Adrenal gland (tissue), 12 donors: Measurements from ENCODE around the gene DLG5. TPM values are rescaled to one million over a fixed set of nuclear protein-coding genes. Genes with fewer than 3 reads are reported as not detected.

Experiments used
- DNase-seq, 7 donors: peaks; one replicate each; pipeline ENCODE4 v3.0.0-alpha.2; 2019 to 2020
- H3K27ac ChIP-seq, 5 donors: fragments of 200-600 bp; sonication (generic) in 4 of 5; 1 replicate in 3 of 5; 2 replicates in 2 of 5; pipeline versions ENCODE4 v1.5.1 to v1.8.0; 2016 to 2020; ENCODE audit warnings: mild to moderate bottlenecking in 1 of 5
- H3K27me3 ChIP-seq: fragments of 200-600 bp; 2 replicates; pipeline ENCODE4 v1.8.0; 2021
- H3K36me3 ChIP-seq, 2 donors: fragments of 200-600 bp; replicated peaks in 1 of 2; 1 replicate in 1 of 2; 2 replicates in 1 of 2; pipeline versions ENCODE4 v1.5.1 to v1.8.0; 2018 to 2022
- H3K4me1 ChIP-seq, 2 donors: fragments of 200-600 bp; replicated peaks in 1 of 2; 1 replicate in 1 of 2; 2 replicates in 1 of 2; pipeline versions ENCODE4 v1.5.1 to v1.8.0; 2018 to 2021
- H3K4me3 ChIP-seq, 4 donors: fragments of 200-600 bp; sonication (generic) in 3 of 4; one replicate each; pipeline ENCODE4 v1.5.1; 2016 to 2018
- H3K9me3 ChIP-seq, 3 donors: fragments of 200-600 bp; sonication (generic) in 1 of 3; replicated peaks in 1 of 3; 1 replicate in 2 of 3; 2 replicates in 1 of 3; pipeline versions ENCODE4 v1.5.1 to v1.8.0; 2016 to 2021
- CTCF ChIP-seq, 6 experiments: fragments of 450-650 bp in 4 of 6; fragments of 200-600 bp in 2 of 6; sonication (generic) in 1 of 6; IDR thresholded peaks; 1 replicate in 5 of 6; 2 replicates in 1 of 6; pipeline versions ENCODE4 v1.5.1 to v1.8.0; 2016 to 2021; ENCODE audit warnings: antibody characterized with exemption in 6 of 6, mild to moderate bottlenecking in 2 of 6, moderate library complexity in 1 of 6
- POLR2A ChIP-seq, 2 donors: fragments of 450-650 bp; IDR thresholded peaks; one replicate each; pipeline ENCODE4 v1.6.1; 2017; ENCODE audit warnings: antibody characterized with exemption in 2 of 2, mild to moderate bottlenecking in 2 of 2, moderate library complexity in 1 of 2
- WGBS, 4 donors: extraction: QIAGEN DNeasy Blood & Tissue Kit in 2 of 4; methylation state at CpG; one replicate each; pipeline versions ENCODE4 v1.1.5 to v1.1.7; 2013 to 2017; 5-methylcytosine and 5-hydroxymethylcytosine counted together
- intact Hi-C, 2 donors: fragments of 100-400 bp; cut with DNase I; formaldehyde crosslinking; loops; one replicate each; pipeline versions ENCODE4 v1.14.1 to v1.15.0; 2022 to 2023
- polyA plus RNA-seq, 3 donors: library from polyadenylated mRNA; stranded (reverse); fragments of 200-250 nt in 2 of 3; fragments of 350-450 nt in 1 of 3; fragmentation: Illumina TruSeq in 1 of 3; extraction: RNeasy Lipid Tissue Mini Kit (QIAGEN cat#74804) in 1 of 3; gene quantifications; one replicate each; pipeline ENCODE4 v1.2.3, GENCODE V29; 2013 to 2014
- total RNA-seq, 9 donors: library from RNA; depleted of rRNA in 4 of 9; stranded (reverse); fragments of >200 nt in 4 of 9; fragments of 120-200 nt in 1 of 9; fragmentation: NEBNext Ultra II Directional in 1 of 9; extraction: Animal tissue kit (Norgen Biotek cat#: 25700) in 1 of 9; gene quantifications; one replicate each; pipeline versions ENCODE4 v1.1.0 to v1.2.4, GENCODE V29; 2013 to 2023
- donor health status: healthy with polysubstance abuse.
- donor health status: Bipolar disorder and iron deficiency.
- donor health status: DM: yes; HTN: yes; CAD: no.
- donor health status: DM: no; HTN: no; CAD: no.
- donor health status: DM: no; HTN: no; CAD: no.
- donor health status: DM: yes; HTN: yes; CAD: no.

The DLG5 gene
- total and polyA plus RNA-seq, 12 donors, result 32.6 to 175 (median 101) TPM

GRCh38 chr10:77960829-77961329 is 34.3 kb upstream of the DLG5 start:
- intact Hi-C loops, result no loop called here
- no peaks in the 10 kb centered on the region for H3K27me3 ChIP-seq
- TF ChIP-seq POLR2A (IDR thresholded peaks at IDR 0.05), result no peak
- TF ChIP-seq CTCF (IDR thresholded peaks at IDR 0.05), result no peak
- no peaks in the 10 kb centered on the region for H3K9me3 ChIP-seq
- H3K36me3 ChIP-seq, result no peaks in the 10 kb centered on the region
- WGBS, 4 donors, result 85 to 94% (median 92%) methylated on average over 6 of the region's 6 CpGs
- H3K27ac ChIP-seq, result no peak overlapping the region
- H3K4me1 ChIP-seq, result no peaks in the 10 kb centered on the region
- DNase-seq, result no peak
- H3K4me3 ChIP-seq, result no peak overlapping the region

- DNase-seq, result no peak
- H3K36me3 ChIP-seq, result no peaks in the 10 kb centered on the region
- no peaks in the 10 kb centered on the region for H3K27me3 ChIP-seq
- 83 to 90% (median 89%) methylated on average over 8 of the region's 8 CpGs for WGBS, 4 donors
- no peaks in the 10 kb centered on the region for H3K4me1 ChIP-seq
- H3K9me3 ChIP-seq, result no peaks in the 10 kb centered on the region
- intact Hi-C loops, result no loop called here
- no peak for TF ChIP-seq POLR2A (IDR thresholded peaks at IDR 0.05)
- no peak for TF ChIP-seq CTCF (IDR thresholded peaks at IDR 0.05)
- H3K4me3 ChIP-seq, result no peak overlapping the region
- H3K27ac ChIP-seq, result no peak overlapping the region
These were observed 33.4 kb upstream of the DLG5 start for GRCh38 chr10:77959887-77960455.

GRCh38 chr10:77959384-77959783 is 32.8 kb upstream of the DLG5 start:
- H3K9me3 ChIP-seq, result no peaks in the 10 kb centered on the region
- intact Hi-C loops, result no loop called here
- no peaks in the 10 kb centered on the region for H3K36me3 ChIP-seq
- H3K27me3 ChIP-seq, result no peaks in the 10 kb centered on the region
- H3K27ac ChIP-seq, result no peak overlapping the region
- TF ChIP-seq POLR2A (IDR thresholded peaks at IDR 0.05) (no peak), CTCF (IDR thresholded peaks at IDR 0.05) (no peak)
- H3K4me3 ChIP-seq, result no peak overlapping the region
- DNase-seq, result no peak
- 57 to 78% (median 73%) methylated on average over 4 of the region's 4 CpGs for WGBS, 4 donors
- H3K4me1 ChIP-seq, result no peaks in the 10 kb centered on the region

- no peak overlapping the region for H3K27ac ChIP-seq
- TF ChIP-seq POLR2A (IDR thresholded peaks at IDR 0.05) (no peak), CTCF (IDR thresholded peaks at IDR 0.05) (no peak)
- WGBS, 4 donors, result 67 to 91% (median 84%) methylated on average over 1 of the region's 1 CpG
- H3K27me3 ChIP-seq, result no peaks in the 10 kb centered on the region
- H3K9me3 ChIP-seq, result peaks cover 0 to 14% (median 0%) of the 10 kb centered on the region in 3 donors
- DNase-seq, result no peak
- H3K36me3 ChIP-seq, result no peaks in the 10 kb centered on the region
- intact Hi-C loops, result no loop called here
- H3K4me3 ChIP-seq, result no peak overlapping the region
- no peaks in the 10 kb centered on the region for H3K4me1 ChIP-seq
These were observed 28.6 kb upstream of the DLG5 start for GRCh38 chr10:77955136-77955535.
